Gastroesophageal sphincter (tissue), 4 donors: ENCODE data around the gene RERE. TPM values are rescaled to one million over a fixed set of nuclear protein-coding genes. Genes with fewer than 3 reads are reported as not detected.
"Not testable (repeated sequence)": the region's sequence is repeated elsewhere in the genome, so short reads cannot be mapped to it uniquely, and the experiment has no call there.

Source experiments
- ATAC-seq: fragments of 150-250 bp; one replicate; pipeline ENCODE4 v1.9.1; 2016; ENCODE audit warnings: mild to moderate bottlenecking, moderate library complexity
- H3K27ac ChIP-seq, 4 donors: fragments of 200-600 bp; sonication (generic) in 3 of 4; 1 replicate in 3 of 4; 2 replicates in 1 of 4; pipeline ENCODE4 v1.5.1; 2016 to 2019
- H3K27me3 ChIP-seq: fragments of 200-600 bp; sonication (generic); one replicate; pipeline ENCODE4 v1.5.1; 2019
- H3K36me3 ChIP-seq, 2 donors: fragments of 200-600 bp; sonication (generic); one replicate each; pipeline ENCODE4 v1.5.1; 2019; ENCODE audit warnings: control low read depth in 1 of 2
- H3K4me1 ChIP-seq, 3 donors: fragments of 200-600 bp; sonication (generic); 1 replicate in 2 of 3; 2 replicates in 1 of 3; pipeline ENCODE4 v1.5.1; 2016 to 2019; ENCODE audit warnings: control low read depth in 2 of 3
- H3K4me3 ChIP-seq, 2 donors: fragments of 200-600 bp; sonication (generic); one replicate each; pipeline ENCODE4 v1.5.1; 2019; ENCODE audit warnings: mild to moderate bottlenecking in 1 of 2, moderate library complexity in 1 of 2
- H3K9me3 ChIP-seq, 3 donors: fragments of 200-600 bp; sonication (generic); one replicate each; pipeline ENCODE4 v1.5.1; 2017 to 2019; ENCODE audit warnings: control low read depth in 2 of 3
- EP300 ChIP-seq: sonication (generic); formaldehyde crosslinking; IDR thresholded peaks from one replicate; pipeline ENCODE4 v1.6.1; 2017; ENCODE audit warnings: antibody characterized with exemption, mild to moderate bottlenecking
- POLR2A ChIP-seq, 2 donors: fragments of 450-650 bp; IDR thresholded peaks; one replicate each; pipeline ENCODE4 v1.6.1; 2017; ENCODE audit warnings: antibody characterized with exemption in 2 of 2, mild to moderate bottlenecking in 2 of 2, moderate library complexity in 1 of 2
- POLR2AphosphoS5 ChIP-seq: sonication (generic); formaldehyde crosslinking; IDR thresholded peaks from one replicate; pipeline ENCODE4 v1.6.1; 2017; ENCODE audit warnings: antibody characterized with exemption
- WGBS, 2 donors: methylation state at CpG; one replicate each; pipeline ENCODE4 v1.1.5; 2018; ENCODE audit warnings: low coverage in 1 of 2; 5-methylcytosine and 5-hydroxymethylcytosine counted together
- total RNA-seq, 4 donors: library from RNA; depleted of rRNA; stranded (reverse); fragments of >200 nt; gene quantifications; one replicate each; pipeline ENCODE4 v1.1.0, GENCODE V29; 2016
- TF ChIP-seq, protein P1 (sequence below), 4 experiments: fragments of 200-600 bp in 2 of 4; fragments of 450-650 bp in 2 of 4; sonication (generic) in 1 of 4; IDR thresholded peaks; one replicate each; pipeline ENCODE4 v1.5.1; 2017 to 2019; ENCODE audit warnings: antibody characterized with exemption in 4 of 4, mild to moderate bottlenecking in 2 of 4, moderate library complexity in 2 of 4

The RERE gene
- total RNA-seq, 4 donors from 2014 or later, result 112 to 212 (median 139) TPM

DNA sequence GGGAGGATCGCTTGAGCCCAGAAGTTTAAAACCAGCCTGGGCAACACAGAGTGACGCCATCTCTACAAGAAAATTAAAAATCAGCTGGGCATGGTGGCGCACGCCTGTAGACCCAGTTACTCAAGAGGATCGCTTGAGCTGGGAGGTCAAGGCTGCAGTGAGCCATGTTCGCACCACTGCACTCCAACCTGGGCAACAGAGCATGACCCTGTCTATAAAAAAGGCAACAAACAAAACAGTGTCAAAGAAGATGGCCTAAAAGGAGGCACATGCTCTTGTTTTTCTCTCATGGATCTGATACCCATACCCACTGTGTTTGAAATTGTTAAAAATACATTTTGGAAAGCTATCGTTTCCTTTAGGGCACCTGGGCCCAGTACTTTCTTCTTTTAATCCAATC is 307.9 kb downstream of the RERE start:
- Histone ChIP-seq H3K27ac (peak overlapping the region; percentile 32 to 85 (median 76)), H3K36me3 (peaks cover 0 to 9% of the 10 kb centered on the region in 2 donors), H3K9me3 (no peaks in the 10 kb centered on the region), H3K27me3 (no peaks in the 10 kb centered on the region), H3K4me3 (no peak overlapping the region), H3K4me1 (peaks cover 5 to 40% (median 15%) of the 10 kb centered on the region in 3 donors)
- TF ChIP-seq POLR2A (IDR thresholded peaks at IDR 0.05) (no peak), POLR2AphosphoS5 (no peak), EP300 (no peak)
- TF ChIP-seq, protein P1, sequence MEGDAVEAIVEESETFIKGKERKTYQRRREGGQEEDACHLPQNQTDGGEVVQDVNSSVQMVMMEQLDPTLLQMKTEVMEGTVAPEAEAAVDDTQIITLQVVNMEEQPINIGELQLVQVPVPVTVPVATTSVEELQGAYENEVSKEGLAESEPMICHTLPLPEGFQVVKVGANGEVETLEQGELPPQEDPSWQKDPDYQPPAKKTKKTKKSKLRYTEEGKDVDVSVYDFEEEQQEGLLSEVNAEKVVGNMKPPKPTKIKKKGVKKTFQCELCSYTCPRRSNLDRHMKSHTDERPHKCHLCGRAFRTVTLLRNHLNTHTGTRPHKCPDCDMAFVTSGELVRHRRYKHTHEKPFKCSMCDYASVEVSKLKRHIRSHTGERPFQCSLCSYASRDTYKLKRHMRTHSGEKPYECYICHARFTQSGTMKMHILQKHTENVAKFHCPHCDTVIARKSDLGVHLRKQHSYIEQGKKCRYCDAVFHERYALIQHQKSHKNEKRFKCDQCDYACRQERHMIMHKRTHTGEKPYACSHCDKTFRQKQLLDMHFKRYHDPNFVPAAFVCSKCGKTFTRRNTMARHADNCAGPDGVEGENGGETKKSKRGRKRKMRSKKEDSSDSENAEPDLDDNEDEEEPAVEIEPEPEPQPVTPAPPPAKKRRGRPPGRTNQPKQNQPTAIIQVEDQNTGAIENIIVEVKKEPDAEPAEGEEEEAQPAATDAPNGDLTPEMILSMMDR (IDR thresholded peaks at IDR 0.05), result no peak
- ATAC-seq, result no peak
- WGBS, 2 donors, result 0 to 84% methylated on average over 1 to 7 of the region's 7 CpGs

DNA sequence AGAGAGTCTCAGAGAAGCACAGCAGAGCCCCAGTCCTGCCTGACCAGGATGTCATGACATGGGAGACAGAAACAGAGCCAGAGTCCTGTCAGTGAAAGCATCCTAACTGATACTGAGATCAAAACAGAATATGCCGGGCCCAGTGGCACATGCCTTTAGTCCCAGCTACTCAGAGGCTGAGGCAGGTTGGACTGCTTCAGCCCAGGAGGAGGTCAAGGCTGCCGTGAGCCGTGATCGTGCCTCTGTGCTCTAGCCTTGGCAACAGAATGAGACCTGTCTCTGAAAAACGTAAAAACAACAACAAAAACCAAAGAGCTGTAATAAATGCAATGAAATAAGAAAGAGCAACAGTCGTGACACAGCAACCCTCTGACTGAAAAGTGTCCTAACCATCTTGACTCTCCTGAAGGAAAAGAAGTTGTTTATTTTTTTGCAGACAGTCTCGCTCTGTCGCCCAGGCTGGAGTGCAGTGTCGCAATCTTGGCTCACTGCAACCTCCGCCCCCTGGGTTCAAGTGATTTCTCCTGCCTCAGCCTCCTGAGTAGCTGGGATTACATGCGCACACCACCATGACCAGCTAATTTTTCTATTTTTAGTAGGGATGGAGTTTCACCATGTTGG is 310.3 kb downstream of the RERE start:
- no peak for ATAC-seq
- 85 to 90% methylated on average over 5 to 10 of the region's 11 CpGs for WGBS, 2 donors
- TF ChIP-seq, protein P1 (IDR thresholded peaks at IDR 0.05), result no peak
- TF ChIP-seq POLR2AphosphoS5 (no peak), POLR2A (IDR thresholded peaks at IDR 0.05) (no peak), EP300 (no peak)
- no peaks in the 10 kb centered on the region for H3K27me3 ChIP-seq
- H3K4me1 ChIP-seq, result peaks cover 5 to 40% (median 15%) of the 10 kb centered on the region in 3 donors
- H3K9me3 ChIP-seq, result no peaks in the 10 kb centered on the region
- H3K36me3 ChIP-seq, result peaks cover 0 to 9% of the 10 kb centered on the region in 2 donors
- H3K4me3 ChIP-seq, result no peak overlapping the region
- peak overlapping the region in 3 of 4 donors; percentile 0 to 49 (median 45) for H3K27ac ChIP-seq

DNA sequence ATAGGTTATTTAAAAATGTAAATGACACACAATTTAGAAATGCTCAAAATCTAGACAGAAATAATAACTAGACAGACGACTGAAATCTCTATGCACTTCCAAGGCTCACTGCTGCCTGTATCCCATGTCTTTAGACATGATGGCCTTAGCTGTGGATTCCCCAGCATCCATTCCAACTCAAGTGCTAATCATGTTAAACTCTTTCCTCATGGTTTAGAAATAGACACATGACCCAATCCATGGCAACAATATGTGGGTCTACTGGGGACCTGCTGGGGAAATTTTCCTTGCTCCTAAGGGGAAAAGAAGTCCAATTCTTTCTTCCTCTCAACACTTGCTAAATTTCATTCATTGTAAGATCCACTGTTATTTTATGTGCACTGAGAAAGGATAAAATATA is 311.0 kb downstream of the RERE start:
- WGBS, 2 donors, result 57 to 84% methylated on average over 1 of the region's 1 CpG
- ATAC-seq, result no peak
- TF ChIP-seq, protein P1 (IDR thresholded peaks at IDR 0.05), result no peak
- no peak for TF ChIP-seq POLR2AphosphoS5
- no peak for TF ChIP-seq EP300
- no peak for TF ChIP-seq POLR2A (IDR thresholded peaks at IDR 0.05)
- peaks cover 5 to 37% (median 15%) of the 10 kb centered on the region in 3 donors for H3K4me1 ChIP-seq
- peak overlapping the region in 1 of 4 donors; percentile 0 for H3K27ac ChIP-seq
- peaks cover 0 to 9% of the 10 kb centered on the region in 2 donors for H3K36me3 ChIP-seq
- H3K4me3 ChIP-seq, result no peak overlapping the region
- H3K9me3 ChIP-seq, result no peaks in the 10 kb centered on the region
- no peaks in the 10 kb centered on the region for H3K27me3 ChIP-seq

DNA sequence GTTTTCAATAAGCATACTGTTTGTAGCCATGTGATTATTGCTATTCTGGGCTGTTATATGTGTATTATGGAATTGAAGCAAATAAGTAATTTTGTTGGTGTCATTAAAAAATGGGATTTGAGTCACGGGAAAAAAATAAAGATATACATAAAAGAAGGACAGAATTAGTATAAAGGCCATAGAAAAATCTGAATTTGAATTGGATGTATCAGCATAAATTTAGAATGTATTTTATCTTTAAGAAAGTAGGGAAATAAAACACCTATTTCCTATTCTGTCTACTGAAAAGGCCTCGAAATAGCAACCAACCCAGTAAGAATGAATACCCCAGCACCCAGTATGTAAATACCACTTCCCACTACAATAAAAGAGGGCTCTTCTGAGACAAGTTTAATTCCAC is 313.6 kb downstream of the RERE start:
- H3K27me3 ChIP-seq, result no peaks in the 10 kb centered on the region
- no peaks in the 10 kb centered on the region for H3K9me3 ChIP-seq
- no peak for ATAC-seq
- H3K4me3 ChIP-seq, result no peak overlapping the region
- 86 to 91% methylated on average over 1 to 2 of the region's 2 CpGs for WGBS, 2 donors
- H3K4me1 ChIP-seq, result peaks cover 0 to 11% (median 5%) of the 10 kb centered on the region in 3 donors
- no peak overlapping the region for H3K27ac ChIP-seq
- peaks cover 0 to 9% of the 10 kb centered on the region in 2 donors for H3K36me3 ChIP-seq
- TF ChIP-seq EP300 (no peak), POLR2A (IDR thresholded peaks at IDR 0.05) (no peak), POLR2AphosphoS5 (no peak)
- TF ChIP-seq, protein P1 (IDR thresholded peaks at IDR 0.05), result no peak

DNA sequence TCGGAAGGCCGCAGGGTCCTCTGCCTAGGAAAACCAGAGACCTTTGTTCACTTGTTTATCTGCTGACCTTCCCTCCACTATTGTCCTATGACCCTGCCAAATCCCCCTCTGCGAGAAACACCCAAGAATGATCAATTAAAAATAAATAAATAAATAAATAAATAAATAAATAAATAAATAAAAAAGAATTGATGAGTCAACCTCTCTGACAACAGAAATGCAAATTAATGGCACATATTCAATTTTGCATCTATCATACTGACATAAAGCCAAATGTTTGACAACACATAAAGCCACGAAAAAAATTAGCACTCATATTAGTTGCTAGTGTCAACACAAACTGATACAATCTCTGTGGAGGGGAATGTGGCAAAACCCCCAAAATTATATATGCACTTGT is 314.5 kb downstream of the RERE start:
- peaks cover 0 to 12% (median 5%) of the 10 kb centered on the region in 3 donors for H3K4me1 ChIP-seq
- H3K4me3 ChIP-seq, H3K9me3 ChIP-seq, ATAC-seq, H3K36me3 ChIP-seq, H3K27me3 ChIP-seq, H3K27ac ChIP-seq: not testable (repeated sequence)
- WGBS, 2 donors, result 65 to 94% methylated on average over 1 to 2 of the region's 4 CpGs
